HAP-1 (cell line): ENCODE data around the gene SH3BGRL2.
"Not testable (repeated sequence)": the region's sequence is repeated elsewhere in the genome, so short reads cannot be mapped to it uniquely, and the experiment has no call there.

ENCODE experiments used
- DNase-seq, 2 experiments: peaks; one replicate each; pipeline ENCODE4 v3.0.0-alpha.2; 2016 to 2020; ENCODE audit warnings: low spot score in 2 of 2
- H3K27me3 ChIP-seq: fragments of 250-450 bp; sonication (Bioruptor Pico); 2 replicates; pipeline ENCODE4 v1.5.1; 2020; ENCODE audit warnings: low read depth, mild to moderate bottlenecking, moderate library complexity
- H3K36me3 ChIP-seq: fragments of 250-450 bp; sonication (Bioruptor Pico); replicated peaks from 2 replicates; pipeline ENCODE4 v1.5.1; 2020; ENCODE audit warnings: mild to moderate bottlenecking
- H3K4me1 ChIP-seq: fragments of 250-450 bp; sonication (Bioruptor Pico); 2 replicates; pipeline ENCODE4 v1.5.1; 2020; ENCODE audit warnings: mild to moderate bottlenecking
- H3K4me3 ChIP-seq: fragments of 250-450 bp; sonication (Bioruptor Pico); 2 replicates; pipeline ENCODE4 v1.5.1; 2020; ENCODE audit warnings: mild to moderate bottlenecking, moderate library complexity
- H3K9me3 ChIP-seq: fragments of 250-450 bp; sonication (Bioruptor Pico); 2 replicates; pipeline ENCODE4 v1.5.1; 2020; ENCODE audit warnings: mild to moderate bottlenecking, moderate library complexity
- in situ Hi-C: fragments of 300-500 bp; cut with MboI; formaldehyde crosslinking; loops from 3 replicates; pipeline ENCODE4 v1.14.3; 2020; ENCODE audit warnings: low sequenced_read_pairs, inconsistent platforms, mixed read lengths

Gene SH3BGRL2

DNA sequence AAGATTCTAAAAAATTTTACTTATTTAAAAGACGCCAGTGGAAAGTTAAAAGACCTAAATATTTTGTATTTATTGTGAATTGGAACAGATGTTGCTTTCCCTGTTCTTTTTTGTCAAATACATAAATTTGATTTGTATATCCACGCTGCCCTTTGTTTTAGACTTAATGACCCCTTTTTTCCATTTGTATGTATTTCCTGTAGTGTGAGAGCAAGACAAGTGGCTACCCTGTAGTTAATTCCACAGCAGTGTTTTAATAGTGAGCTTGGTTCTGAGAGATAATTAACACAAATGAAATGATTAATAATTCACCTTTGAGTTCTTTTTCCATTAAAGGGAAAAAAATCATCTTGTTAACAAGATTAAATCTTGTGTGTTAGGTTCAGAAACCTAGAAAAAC is 16.6 kb downstream of the SH3BGRL2 start:
- DNase-seq, result no peak
- no peak overlapping the region for H3K4me3 ChIP-seq
- no peaks in the 10 kb centered on the region for H3K9me3 ChIP-seq
- no peaks in the 10 kb centered on the region for H3K36me3 ChIP-seq
- in situ Hi-C loops, result no loop called here
- peaks cover 6% of the 10 kb centered on the region for H3K4me1 ChIP-seq
- H3K27me3 ChIP-seq, result no peaks in the 10 kb centered on the region

DNA sequence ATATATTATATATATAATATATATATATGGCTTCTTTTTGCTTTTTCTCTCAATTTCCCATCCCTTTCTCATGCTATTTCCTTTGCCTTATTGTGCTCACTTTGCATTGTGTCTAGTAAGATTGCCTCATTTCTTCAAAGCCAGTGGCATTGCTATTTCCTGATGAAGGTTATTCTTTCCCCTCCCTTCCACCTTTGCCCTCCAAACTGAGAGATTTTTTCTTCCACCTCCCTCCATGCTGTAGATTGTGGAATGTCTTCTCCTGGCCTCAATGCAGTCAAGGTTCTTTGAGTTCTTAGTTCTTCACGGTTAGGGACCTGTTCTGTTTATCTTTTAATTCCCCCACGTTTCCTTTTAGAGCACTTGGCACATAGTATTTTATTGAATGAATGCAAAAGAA is 17.2 kb downstream of the SH3BGRL2 start:
- H3K36me3 ChIP-seq, result no peaks in the 10 kb centered on the region
- peaks cover 6% of the 10 kb centered on the region for H3K4me1 ChIP-seq
- in situ Hi-C loops, result no loop called here
- no peak for DNase-seq
- H3K27me3 ChIP-seq, result no peaks in the 10 kb centered on the region
- no peaks in the 10 kb centered on the region for H3K9me3 ChIP-seq
- no peak overlapping the region for H3K4me3 ChIP-seq

GRCh38 chr6:79649016-79649415 is 17.9 kb downstream of the SH3BGRL2 start:
- in situ Hi-C loops, result no loop called here
- Histone ChIP-seq H3K27me3 (no peaks in the 10 kb centered on the region), H3K4me1 (peaks cover 6% of the 10 kb centered on the region), H3K4me3 (no peak overlapping the region), H3K9me3 (no peaks in the 10 kb centered on the region), H3K36me3 (no peaks in the 10 kb centered on the region)
- DNase-seq, result no peak

DNA sequence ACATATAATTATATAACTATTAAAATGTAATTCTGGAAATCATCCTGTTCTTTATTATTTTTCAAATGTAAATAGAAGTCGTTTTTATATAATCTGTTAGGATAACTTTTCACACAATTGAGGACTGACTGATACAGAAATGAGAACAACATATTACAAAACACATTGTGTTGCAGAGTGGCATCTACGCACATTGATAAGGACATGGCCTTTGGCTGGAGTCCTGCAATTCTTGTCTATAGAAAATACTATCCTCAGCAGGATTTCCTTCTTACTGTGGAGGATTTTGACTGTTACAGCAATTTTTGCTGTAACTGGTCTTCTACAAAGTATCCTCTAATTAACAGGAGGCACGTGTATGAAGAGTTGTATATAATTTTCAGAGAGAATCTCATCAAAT is 19.8 kb downstream of the SH3BGRL2 start:
- Histone ChIP-seq H3K9me3 (no peaks in the 10 kb centered on the region), H3K36me3 (no peaks in the 10 kb centered on the region), H3K4me3 (no peak overlapping the region), H3K4me1 (peaks cover 6% of the 10 kb centered on the region), H3K27me3 (no peaks in the 10 kb centered on the region)
- DNase-seq, result no peak
- in situ Hi-C loops, result no loop called here

GRCh38 chr6:79656134-79656533 is 25.0 kb downstream of the SH3BGRL2 start:
- H3K4me1 ChIP-seq, result no peaks in the 10 kb centered on the region
- in situ Hi-C loops, result no loop called here

DNA sequence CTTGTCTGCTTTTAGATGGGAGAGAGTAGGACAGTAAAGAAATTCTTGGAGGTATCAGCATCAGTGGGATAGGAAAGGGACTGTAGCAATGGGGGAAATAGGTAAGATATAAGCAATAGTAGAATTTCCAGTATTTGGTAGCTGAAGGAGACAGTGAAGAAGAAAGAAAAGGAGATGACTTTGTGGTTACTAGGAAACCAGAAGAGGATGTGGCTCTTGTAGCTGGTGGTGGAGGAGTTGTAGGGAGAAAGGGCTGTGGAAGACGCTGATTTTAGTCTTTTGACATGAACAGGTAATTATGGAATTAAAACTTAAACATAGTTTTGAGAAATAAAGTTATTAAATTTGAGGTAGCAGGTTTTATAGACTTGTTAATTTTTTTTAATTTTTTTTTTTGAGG is 26.1 kb downstream of the SH3BGRL2 start:
- H3K27me3 ChIP-seq, result no peaks in the 10 kb centered on the region
- in situ Hi-C loops, result no loop called here
- H3K4me3 ChIP-seq, result no peak overlapping the region
- H3K36me3 ChIP-seq, result no peaks in the 10 kb centered on the region
- no peaks in the 10 kb centered on the region for H3K9me3 ChIP-seq
- H3K4me1 ChIP-seq, result no peaks in the 10 kb centered on the region
- no peak for DNase-seq

More at GRCh38 chr6:79656134-79656533, 25.0 kb downstream of the SH3BGRL2 start:
- no peaks in the 10 kb centered on the region for H3K36me3 ChIP-seq
- DNase-seq, result no peak
- H3K27me3 ChIP-seq, result no peaks in the 10 kb centered on the region
- H3K4me3 ChIP-seq, result no peak overlapping the region
- no peaks in the 10 kb centered on the region for H3K9me3 ChIP-seq

GRCh38 chr6:79663655-79664054 is 32.5 kb downstream of the SH3BGRL2 start:
- H3K9me3 ChIP-seq, in situ Hi-C loops, H3K4me1 ChIP-seq, H3K36me3 ChIP-seq, DNase-seq, H3K27me3 ChIP-seq, H3K4me3 ChIP-seq: not testable (repeated sequence)

- Histone ChIP-seq H3K4me3 (no peak overlapping the region), H3K4me1 (no peaks in the 10 kb centered on the region), H3K9me3 (no peaks in the 10 kb centered on the region), H3K27me3 (no peaks in the 10 kb centered on the region), H3K36me3 (no peaks in the 10 kb centered on the region)
- in situ Hi-C loops, result no loop called here
- no peak for DNase-seq
Measured at GRCh38 chr6:79665725-79666551, 34.8 kb downstream of the SH3BGRL2 start.

DNA sequence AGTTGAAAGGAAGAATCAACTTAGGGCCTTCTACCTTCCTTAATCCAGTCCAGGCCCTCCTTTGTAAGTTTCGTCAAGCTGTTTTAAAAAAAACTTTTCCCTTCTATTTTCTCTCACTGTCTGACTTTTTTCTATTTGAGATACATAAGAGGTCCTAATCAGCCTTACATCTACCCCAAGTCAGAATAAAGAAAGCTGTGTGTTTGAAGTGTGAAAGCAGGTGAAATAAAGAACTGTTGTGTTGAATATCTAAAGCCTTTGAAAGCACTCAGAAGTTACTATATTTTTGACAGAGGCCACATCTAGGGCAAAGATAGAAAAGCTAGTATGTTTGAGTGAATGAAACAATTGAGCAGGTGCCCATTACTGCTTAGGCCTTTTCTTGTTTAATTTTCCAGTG is 35.5 kb downstream of the SH3BGRL2 start:
- Histone ChIP-seq H3K4me3 (no peak overlapping the region), H3K27me3 (no peaks in the 10 kb centered on the region), H3K9me3 (no peaks in the 10 kb centered on the region), H3K4me1 (no peaks in the 10 kb centered on the region), H3K36me3 (no peaks in the 10 kb centered on the region)
- in situ Hi-C loops, result no loop called here
- DNase-seq, result no peak

GRCh38 chr6:79668381-79668780 is 37.3 kb downstream of the SH3BGRL2 start:
- in situ Hi-C loops, result no loop called here
- no peak overlapping the region for H3K4me3 ChIP-seq
- H3K9me3 ChIP-seq, result no peaks in the 10 kb centered on the region
- DNase-seq, result no peak
- H3K4me1 ChIP-seq, result no peaks in the 10 kb centered on the region
- H3K36me3 ChIP-seq, result no peaks in the 10 kb centered on the region
- no peaks in the 10 kb centered on the region for H3K27me3 ChIP-seq

DNA sequence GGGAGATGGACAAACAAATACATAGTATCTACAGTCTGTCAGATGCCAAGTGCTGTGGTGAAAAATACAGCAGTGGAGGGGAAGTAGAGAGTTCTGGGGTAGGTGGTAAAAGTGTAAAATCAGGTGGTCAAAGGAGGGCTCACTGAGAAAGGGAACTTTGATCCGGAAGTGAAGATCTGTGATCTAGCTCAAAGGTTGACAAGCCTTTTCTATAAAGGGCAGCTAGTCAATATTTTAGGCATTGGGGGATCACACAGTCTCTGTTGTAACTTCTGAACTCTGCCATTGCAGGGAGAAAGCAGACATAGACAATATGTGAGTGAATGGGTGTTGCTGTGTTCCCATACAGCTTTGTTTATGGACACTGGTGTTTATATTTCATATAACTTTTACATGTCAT is 38.6 kb downstream of the SH3BGRL2 start:
- Histone ChIP-seq H3K4me1 (no peaks in the 10 kb centered on the region), H3K9me3 (no peaks in the 10 kb centered on the region), H3K4me3 (no peak overlapping the region), H3K36me3 (no peaks in the 10 kb centered on the region), H3K27me3 (no peaks in the 10 kb centered on the region)
- in situ Hi-C loops, result no loop called here
- no peak for DNase-seq

- in situ Hi-C loops, result no loop called here
- H3K36me3 ChIP-seq, result no peaks in the 10 kb centered on the region
- DNase-seq, result no peak
- H3K9me3 ChIP-seq, result no peaks in the 10 kb centered on the region
- H3K27me3 ChIP-seq, result no peaks in the 10 kb centered on the region
- no peaks in the 10 kb centered on the region for H3K4me1 ChIP-seq
- H3K4me3 ChIP-seq, result no peak overlapping the region
Measured at GRCh38 chr6:79670789-79671188, 39.7 kb downstream of the SH3BGRL2 start.

GRCh38 chr6:79671600-79672266 is 40.6 kb downstream of the SH3BGRL2 start:
- Histone ChIP-seq H3K4me1 (no peaks in the 10 kb centered on the region), H3K4me3 (no peak overlapping the region), H3K36me3 (no peaks in the 10 kb centered on the region), H3K27me3 (no peaks in the 10 kb centered on the region), H3K9me3 (no peaks in the 10 kb centered on the region)
- in situ Hi-C loops, result no loop called here
- DNase-seq, result no peak

GRCh38 chr6:79672631-79673111 is 41.5 kb downstream of the SH3BGRL2 start:
- Histone ChIP-seq H3K4me3 (no peak overlapping the region), H3K36me3 (no peaks in the 10 kb centered on the region), H3K27me3 (no peaks in the 10 kb centered on the region), H3K4me1 (no peaks in the 10 kb centered on the region), H3K9me3 (no peaks in the 10 kb centered on the region)
- peak in 1 of 2 experiments; percentile 23 for DNase-seq
- in situ Hi-C loops, result no loop called here
